HEK293T (cell line): ENCODE results near the gene JAKMIP2.

Experiments used
- FOXA1 ChIP-seq: fragments of 450-650 bp; IDR thresholded peaks from 2 replicates; pipeline ENCODE4 v1.6.1; 2016; ENCODE audit warnings: mild to moderate bottlenecking
- HDGF ChIP-seq: fragments of 450-650 bp; IDR thresholded peaks from 2 replicates; pipeline ENCODE4 v1.6.1; 2017; ENCODE audit warnings: antibody characterized with exemption, borderline replicate concordance
- LEF1 ChIP-seq: fragments of 450-650 bp; IDR thresholded peaks from 2 replicates; pipeline ENCODE4 v1.6.1; 2017; ENCODE audit warnings: mild to moderate bottlenecking, borderline replicate concordance
- SP1 ChIP-seq: fragments of 450-650 bp; IDR thresholded peaks from 2 replicates; pipeline ENCODE4 v1.6.1; 2017
- TARDBP ChIP-seq: fragments of 450-650 bp; IDR thresholded peaks from 2 replicates; pipeline ENCODE4 v1.6.1; 2016

DNA sequence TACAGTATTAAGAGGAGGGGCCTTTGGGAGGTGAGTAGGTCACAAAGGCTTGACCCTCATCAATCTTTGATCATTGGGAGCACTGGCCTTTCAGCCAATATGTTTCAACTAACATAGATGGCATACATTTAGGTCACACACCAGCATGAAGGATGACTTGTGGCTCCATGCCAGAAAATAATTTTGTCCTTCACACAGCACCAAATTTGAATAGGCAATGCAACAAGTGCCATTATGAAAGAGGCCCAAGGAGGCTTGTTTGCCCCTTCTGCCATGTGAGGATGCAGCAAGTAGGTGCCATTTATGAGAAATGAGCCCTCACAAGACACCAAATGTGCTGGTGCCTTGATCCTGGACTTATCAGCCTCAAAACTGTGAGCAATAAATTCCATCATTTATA, 81.1 kb downstream of the JAKMIP2 start:
- TF ChIP-seq LEF1 (no peak), FOXA1 (no peak), TARDBP (no peak), SP1 (no peak), HDGF (no peak)
